HG03354 (cell line): ENCODE measurements around the gene TNP2.
A peak's percentile ranks its signal among the peaks of the same experiment; 100 is the strongest.

ENCODE experiments used
- ATAC-seq: cut with Tn5 transposase; IDR thresholded peaks from one replicate; pipeline ENCODE4 v1.9.1; 2021; ENCODE audit warnings: mild to moderate bottlenecking; ENCODE audit not compliant: unreplicated experiment, poor library complexity, severe bottlenecking

The TNP2 gene

DNA sequence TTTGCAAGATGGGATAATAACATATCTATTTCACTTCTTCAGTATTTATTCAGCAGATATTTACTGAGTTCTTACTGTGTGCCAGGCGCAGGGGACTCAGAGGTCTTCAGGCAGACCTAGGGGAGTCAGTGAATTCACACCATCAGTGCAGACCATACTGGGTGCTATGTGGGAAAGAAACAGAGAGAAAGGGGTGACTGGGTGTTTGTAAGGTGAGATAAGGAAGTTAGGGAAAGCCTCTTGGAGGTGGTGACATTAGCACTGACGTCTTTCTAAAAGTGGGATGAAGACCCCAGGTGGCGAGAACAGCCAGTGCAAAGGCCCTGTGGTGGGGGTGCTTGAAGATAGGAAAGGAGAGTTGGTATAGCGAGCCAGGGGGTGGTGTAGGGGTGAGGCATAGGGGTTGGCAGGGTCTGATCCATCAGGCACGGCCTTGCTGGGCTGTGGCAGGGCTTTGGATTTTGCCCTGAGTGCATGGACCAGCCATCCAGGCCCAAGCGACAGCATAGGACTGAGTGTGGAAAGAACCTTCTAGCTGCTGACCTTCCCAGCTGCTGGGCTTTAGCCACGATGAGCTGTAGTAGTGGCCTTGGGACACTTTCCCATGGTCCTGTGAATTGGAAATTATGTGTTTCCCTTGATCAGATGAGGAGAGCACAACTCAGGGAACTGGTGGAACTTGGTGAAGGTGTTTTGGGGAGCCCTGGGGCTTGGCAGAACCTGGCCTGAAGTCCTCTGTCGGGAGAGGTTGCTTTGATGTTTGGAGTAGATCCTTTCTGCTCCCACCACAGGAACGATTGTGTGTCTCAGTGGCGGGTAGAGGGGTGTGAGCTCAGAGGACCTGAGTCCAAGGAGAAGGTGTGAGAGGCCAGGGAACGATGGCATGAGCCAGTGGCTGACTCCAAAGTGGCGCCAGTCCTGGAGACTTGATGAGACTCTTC lies 9.2 kb downstream of the TNP2 start:
- no peak for ATAC-seq

DNA sequence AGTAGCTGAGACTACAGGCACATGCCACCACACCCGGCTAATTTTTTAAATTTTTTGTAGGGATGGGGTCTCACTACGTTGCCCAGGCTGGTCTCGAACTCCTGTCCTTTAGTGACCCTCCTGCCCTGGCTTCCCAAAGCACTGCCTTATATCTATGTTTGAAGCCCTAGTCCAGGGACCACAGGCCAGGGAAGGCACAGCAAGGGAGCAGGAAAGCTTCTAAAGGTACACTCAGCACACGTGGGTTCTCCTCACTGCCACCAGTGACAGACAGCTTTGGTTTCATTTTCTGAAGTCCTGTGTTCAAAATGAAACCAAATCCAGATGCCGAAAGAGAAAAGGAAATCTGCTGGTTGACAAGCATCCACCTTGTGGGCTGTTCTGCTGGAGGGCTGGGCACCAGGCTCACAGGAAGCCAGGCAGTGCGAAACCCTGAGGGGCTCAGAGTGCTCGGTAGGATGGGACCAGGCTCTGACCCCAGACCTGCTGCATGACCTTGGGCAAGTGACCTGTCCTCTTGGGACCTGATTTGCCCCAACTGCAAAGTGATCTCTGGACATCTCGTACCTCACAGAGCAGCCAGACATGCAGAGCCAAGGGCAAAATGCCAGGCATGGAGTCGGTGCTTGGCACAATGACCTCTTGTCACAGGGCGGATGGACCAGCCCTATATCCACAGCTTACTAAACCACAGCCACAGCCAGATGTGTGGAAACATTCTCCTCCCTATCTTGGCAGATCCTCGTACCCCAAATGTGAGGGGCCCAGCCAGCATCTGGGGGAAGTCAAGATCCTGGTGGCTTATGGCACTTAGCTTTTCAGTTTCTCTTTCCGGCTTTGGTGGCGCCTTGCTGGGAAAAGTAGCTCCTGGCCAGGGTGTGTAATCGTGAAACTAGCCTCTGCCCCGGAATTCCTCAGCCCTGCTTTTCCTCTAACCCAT lies 10.3 kb downstream of the TNP2 start:
- ATAC-seq = no peak

DNA sequence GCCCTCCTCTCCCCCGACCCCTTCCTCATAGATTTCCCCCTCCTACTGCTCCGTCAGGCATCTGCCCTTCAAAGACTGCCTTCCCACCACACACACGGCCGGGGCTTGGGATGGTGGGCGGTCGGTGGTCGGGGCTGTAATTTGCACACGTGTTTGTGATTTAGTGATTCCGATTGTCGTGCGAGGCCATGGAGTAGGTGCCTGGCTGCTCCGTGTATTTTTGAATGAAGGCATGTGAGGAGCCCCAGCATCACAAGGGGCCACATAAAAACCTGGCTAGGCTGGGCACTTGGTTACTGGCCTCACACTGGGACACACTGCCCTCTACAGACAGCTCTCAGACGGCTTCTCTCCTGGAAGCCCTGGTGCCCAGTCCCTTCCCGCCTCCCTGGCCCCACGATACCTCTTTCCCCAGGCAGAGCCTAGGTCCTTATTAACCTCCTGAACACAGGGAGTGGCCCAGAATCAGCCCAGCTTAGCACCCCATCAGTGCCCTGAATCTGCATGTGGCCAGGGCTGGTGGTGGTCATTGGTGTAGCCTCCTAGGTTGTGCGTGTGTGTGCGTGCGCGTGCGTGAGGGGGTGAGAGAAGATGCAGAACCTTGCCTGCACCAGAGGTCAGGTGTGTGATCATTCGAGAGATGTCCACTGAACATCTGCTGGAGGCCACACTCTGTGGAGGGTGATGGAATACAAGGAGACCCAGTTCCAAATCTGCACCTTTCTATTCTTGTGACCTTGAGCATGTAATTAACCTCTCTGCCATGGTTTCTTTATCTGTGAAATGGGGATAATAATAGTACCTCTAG lies 11.8 kb downstream of the TNP2 start:
- ATAC-seq = no peak

DNA sequence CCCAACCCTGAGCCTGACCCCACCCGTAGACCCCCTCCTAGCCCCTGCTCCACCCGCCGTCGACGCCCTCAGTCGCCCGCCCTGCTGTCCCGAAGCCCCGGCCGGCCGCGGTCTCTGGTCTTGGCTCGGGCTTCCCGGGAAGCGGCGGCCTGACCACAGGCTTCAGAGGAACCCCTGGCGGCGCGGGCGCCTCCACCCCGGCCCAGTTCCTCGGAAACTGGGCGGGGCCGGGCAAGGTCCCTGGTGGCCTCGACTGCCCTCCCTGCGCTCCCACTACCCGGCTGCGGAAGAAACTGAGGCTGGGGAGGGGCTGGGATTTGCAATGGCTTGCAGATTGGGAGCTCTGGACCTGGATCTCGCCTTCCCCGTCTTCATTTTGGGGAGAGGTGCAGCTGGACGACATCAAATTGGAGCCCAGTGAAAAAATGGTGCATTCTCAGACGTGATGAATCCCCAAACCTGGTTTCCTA lies 12.4 kb downstream of the TNP2 start:
- no peak for ATAC-seq

DNA sequence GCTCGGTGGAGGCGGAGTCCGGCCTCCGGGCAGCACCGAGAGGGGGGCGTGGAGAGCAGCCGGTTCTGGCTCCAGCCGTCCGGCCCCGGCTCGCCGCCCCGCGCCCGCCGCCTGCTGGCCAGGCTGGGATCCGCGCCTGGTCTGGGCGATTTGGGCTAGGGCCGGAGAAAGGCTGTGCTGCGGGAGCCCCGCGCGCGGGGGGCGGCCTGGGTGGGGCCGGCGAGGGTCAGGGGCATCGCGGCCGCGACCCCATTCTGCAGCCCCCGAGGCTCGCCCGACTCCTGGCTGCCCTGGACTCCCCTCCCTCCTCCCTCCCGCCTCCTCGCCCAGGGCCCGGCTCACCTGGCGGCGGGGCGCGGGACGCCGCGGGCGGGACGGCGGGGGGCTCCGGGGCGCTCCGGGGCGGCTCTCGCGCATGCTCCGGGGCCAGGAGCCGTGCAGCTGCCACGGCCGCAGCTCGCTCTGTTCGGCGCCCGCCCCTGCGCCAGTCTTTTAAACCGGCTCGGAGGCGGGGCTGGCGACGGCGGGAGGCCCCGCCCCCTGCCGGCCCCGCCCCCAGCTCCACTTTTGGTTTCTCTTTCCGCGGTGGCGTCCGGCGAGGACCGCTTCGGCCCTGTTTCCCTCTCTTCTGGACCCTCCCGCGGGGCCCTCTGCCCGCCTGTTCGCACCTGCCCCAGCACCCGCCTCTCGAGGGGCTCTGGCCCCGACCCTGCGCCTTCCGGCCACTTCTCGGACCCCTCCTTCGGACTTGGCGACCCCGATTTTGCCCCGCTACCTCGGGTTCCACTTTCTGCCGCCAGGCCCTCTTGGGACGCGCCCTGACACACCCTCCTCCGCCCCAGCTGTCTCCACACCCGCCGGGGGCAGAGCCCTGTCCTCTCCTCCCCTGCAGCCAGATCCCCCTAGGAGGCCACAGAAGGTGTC lies 13.1 kb downstream of the TNP2 start, which contains the start of gene SOCS1:
Gene SOCS1 (minus strand): TSS at position 468 of the 924 bp plus-strand sequence. CDS start 726 bp downstream, outside the sequence.
- ATAC-seq = peak; percentile 62

DNA sequence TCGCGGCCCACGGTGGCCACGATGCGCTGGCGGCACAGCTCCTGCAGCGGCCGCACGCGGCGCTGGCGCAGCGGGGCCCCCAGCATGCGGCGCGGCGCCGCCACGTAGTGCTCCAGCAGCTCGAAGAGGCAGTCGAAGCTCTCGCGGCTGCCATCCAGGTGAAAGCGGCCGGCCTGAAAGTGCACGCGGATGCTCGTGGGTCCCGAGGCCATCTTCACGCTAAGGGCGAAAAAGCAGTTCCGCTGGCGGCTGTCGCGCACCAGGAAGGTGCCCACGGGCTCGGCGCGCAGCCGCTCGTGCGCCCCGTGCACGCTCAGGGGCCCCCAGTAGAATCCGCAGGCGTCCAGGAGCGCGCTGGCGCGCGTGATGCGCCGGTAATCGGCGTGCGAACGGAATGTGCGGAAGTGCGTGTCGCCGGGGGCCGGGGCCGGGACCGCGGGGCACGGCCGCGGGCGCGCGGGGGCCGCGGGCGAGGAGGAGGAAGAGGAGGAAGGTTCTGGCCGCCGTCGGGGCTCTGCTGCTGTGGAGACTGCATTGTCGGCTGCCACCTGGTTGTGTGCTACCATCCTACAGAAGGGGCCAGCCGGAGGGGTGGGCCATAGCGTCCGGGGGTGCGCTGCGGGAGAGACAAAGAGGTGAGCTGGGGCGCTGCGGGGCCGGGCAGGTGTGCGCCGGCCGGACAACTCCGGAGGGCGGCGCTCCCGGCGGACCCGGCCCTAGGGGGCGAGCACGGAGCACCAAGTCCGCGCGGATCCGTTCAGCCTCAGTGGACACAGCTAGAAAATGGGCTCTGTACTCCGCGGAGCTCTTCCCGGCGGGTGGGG lies 14.0 kb downstream of the TNP2 start:
- ATAC-seq = peak; percentile 10

DNA sequence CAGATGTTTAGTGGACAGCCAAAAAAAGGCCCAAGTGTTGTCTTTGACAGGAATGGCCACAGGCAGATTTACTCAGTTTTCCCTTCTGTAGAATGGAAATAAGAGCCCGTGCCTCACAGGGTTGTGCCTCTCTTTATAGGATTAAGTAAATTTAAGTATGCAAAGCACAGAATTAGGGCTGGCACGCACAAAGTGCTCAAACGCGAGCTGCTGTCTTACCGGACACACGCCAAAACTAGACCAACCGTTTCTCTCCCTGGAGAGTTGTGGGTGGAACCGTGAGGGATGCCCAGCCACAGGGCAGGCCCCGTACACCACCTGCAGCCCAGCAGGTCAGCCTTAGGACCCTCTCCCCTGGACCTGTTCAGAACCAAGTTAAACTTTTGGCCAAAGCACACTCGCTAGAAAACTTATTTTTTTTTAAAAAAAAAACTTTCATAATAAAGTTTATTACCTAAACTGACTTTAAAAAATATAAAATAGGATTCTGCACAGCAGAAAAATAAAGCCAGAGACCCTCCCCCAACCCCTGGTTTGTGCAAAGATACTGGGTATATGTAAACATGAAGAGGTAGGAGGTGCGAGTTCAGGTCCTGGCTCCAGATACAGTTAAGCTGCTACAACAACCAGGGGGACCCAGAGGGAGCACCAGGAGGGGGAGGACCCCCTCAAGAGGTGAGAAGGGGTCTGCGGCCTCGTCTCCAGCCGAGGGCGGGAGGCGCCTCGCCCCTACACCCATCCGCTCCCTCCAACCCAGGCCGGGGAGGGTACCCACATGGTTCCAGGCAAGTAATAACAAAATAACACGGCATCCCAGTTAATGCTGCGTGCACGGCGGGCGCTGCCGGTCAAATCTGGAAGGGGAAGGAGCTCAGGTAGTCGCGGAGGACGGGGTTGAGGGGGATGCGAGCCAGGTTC lies 14.9 kb downstream of the TNP2 start:
- no peak for ATAC-seq

DNA sequence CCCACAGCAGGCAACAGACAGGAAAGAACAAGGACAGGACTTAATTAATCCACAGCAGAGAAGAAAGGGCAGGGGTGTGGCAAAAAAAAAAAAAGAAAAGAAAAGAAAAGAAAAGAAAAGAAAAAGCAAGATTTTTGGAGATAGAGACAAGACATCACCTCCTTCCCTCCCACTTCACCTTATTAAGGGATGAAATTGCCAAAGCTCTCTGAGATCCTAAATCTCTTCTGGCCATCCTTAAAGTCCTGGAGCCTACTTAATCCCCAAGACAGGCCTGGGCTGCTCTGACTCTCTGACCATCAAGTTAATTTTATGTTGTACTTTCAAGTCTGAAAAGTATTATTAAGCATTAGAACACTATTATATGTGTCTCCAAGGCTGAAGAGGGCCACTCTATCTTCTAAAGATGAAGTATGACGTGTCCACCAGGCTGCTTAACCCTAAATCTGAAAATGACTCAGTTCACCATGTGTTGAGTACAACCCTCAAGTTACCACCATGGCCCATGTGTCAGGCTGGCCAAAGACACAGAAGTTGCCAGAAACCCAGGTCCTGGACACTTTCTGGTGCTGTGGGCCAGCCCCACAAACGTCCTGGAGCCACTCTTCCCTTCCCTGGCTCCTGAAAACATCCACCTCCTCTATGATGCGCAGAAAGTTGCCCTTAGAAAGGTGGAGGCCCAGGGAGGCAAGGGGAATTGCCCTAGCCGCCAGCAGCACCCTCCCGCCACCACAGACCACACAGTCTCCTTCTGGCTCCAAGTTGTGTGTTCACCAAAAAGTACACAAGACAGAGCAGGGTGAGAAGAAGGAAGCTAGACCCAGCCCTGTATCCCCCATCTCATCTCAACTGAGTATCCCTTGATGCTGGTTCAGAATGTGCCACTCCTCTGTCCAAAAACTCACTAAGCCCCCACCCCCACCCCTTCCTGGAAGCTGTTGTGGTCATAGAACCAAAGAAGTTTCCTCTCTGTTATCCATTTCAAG lies 15.8 kb downstream of the TNP2 start:
- ATAC-seq = no peak

DNA sequence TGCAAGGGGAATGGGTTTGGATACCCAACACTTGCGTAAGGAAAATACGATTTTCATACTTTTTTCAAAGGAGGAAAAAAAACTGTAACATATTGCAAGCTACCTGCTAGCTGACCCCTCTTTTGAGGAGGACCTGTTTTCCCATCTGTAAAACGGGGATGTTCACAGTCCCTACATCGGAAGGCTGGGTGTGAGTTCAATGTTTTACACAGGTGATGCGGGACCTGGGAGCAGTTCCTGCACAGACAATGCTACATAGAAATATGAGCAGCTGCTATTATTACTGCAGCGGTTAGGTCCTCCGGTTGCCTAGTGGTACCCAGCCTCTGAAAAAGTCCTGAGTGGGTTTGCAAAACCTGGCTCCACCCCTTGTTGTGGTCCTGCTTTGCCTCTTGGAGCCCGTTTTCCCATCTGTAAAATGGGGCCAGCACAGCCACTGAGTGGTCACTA lies 16.6 kb downstream of the TNP2 start:
- no peak for ATAC-seq

DNA sequence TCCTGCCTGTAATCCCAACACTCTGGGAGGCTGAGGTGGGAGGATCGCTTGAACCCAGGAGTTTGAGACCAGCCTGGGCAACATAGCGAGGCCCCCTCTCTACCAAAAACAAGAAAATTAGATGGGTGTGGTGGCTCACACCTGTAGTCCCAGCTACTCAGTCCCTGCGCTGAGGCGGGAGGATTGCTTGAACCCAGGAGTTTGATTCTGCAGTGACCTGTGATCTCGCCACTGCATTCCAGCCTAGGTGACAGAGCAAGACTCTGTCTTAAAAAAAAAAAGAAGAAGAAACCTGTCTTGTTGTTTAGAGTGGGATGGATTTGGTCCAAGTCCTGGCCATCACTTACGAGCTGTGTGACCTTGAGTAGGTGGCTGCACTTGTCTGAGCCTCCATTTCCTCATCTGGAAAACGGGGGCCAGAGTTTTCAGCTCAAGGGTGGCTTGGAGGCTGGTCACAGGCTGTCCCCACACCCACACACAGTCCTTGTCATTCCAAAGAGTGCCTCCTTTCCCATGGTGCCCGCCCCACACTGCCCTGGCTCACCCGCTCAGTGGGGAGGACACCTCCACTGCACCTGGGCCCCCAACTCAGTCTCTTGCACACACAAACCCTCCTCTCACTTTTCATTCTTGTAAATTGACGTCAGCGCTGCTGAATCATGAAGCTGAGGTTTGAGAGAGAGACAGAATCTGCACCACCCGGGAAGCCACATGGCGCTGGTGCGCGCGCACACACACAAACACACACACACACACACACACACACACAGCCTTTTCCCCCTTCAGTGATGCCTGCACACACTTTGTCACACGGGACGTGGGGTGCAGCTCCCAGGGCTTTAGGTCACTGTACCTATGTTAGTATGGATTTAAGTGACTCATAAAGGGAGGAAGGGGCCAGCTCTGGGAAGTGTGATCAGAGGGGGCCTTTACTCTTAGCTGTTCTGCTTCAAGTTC lies 17.3 kb downstream of the TNP2 start:
- no peak for ATAC-seq

DNA sequence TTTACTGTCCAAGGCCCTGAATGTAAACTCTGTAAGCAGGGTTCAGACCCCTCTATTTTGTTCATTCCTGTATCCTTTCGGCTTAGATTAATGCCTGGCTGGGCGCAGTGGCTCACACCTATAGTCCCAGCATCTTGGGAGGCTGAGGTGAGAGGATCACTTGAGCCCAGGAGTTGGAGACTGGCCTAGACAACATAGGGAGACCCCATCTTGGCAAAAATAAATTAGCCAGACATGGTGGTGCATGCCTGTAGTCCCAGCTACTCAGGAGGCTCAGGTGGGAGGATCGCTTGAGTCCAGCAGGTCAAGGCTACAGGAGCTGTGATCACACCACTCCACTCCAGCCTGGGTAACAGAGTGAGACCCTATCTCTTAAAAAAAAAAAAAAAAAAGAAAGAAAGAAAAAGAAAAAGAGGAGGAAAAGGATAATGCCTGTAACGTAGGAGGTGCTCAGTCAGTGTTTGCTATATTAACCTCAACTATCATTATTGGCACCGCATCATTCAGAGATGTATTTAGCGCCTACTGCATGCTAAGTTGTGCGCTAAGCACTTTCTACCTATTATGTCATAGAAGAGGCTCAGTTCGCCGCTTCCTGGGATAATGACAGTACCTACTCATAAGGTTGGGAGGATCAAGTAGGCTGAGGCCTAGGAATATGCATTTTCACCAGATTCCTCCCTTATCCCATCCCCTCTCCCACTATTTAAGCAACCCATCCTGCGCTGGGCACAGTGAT lies 18.2 kb downstream of the TNP2 start:
- no peak for ATAC-seq

DNA sequence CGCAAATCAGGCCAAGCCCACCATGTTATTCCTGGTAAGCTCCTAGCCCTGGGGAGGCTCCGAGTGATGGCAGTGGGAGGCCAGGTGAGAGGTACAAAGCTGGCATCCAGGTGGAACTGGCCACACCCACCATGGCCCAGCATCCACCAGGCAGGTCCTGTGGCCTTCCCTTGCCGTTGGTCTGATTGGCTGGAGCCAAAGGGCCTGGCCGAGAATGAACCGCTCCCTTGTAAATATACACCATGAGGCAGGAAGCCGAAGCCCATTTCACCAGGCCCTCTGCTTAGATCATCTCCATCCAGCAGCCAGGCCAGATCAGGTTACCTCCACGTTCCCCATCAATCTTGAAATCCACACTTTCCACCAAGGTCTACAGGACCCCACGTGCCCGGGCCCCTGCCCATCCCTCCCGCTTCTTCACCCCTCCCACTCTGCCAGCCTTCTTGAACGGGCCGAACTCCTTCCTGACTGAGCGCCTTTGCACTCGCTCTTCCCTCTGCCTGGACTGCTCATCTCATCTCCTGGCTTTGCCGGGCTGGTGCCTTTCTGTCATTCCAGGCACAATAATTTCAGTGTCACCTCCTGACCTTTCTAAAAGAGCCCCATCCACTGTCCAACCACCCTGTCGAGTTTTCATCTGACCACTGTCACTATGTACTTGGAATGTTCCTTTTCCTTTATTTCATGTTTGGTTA lies 18.9 kb downstream of the TNP2 start:
- no peak for ATAC-seq
